Glomerular endothelial cell (primary cell): ENCODE results near the gene ETF1. TPM values are rescaled to one million over a fixed set of nuclear protein-coding genes. Genes with fewer than 3 reads are reported as not detected.

Experiments
- DNase-seq: peaks from one replicate; pipeline ENCODE4 v3.0.0-alpha.2; 2011; ENCODE audit warnings: low read depth, low spot score; ENCODE audit errors: extremely low read depth
- total RNA-seq: library from RNA; depleted of rRNA; stranded (reverse); fragments of >200 nt; gene quantifications from 2 replicates; pipeline ENCODE4 v1.2.3, GENCODE V29; 2015

ETF1 gene
- total RNA-seq, 1 donor from 2014 or later = 81.9 TPM

DNA sequence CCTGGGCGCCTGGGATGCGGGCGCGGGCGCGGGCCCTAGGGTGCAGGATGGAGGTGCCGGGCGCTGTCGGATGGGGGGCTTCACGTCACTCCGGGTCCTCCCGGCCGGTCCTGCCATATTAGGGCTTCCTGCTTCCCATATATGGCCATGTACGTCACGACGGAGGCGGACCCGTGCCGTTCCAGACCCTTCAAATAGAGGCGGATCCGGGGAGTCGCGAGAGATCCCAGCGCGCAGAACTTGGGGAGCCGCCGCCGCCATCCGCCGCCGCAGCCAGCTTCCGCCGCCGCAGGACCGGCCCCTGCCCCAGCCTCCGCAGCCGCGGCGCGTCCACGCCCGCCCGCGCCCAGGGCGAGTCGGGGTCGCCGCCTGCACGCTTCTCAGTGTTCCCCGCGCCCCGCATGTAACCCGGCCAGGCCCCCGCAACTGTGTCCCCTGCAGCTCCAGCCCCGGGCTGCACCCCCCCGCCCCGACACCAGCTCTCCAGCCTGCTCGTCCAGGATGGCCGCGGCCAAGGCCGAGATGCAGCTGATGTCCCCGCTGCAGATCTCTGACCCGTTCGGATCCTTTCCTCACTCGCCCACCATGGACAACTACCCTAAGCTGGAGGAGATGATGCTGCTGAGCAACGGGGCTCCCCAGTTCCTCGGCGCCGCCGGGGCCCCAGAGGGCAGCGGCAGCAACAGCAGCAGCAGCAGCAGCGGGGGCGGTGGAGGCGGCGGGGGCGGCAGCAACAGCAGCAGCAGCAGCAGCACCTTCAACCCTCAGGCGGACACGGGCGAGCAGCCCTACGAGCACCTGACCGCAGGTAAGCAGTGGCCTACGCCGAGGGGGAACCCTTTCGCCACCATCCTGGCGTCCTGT is 77.5 kb downstream of the ETF1 start, which contains the start of gene EGR1:
Gene EGR1 (plus strand): TSS at position 219 of the 864 bp plus-strand sequence. CDS start 283 bp downstream, at position 502.
- no peak for DNase-seq

GRCh38 chr5:138464388-138465260 is 78.4 kb downstream of the ETF1 start:
- peak; percentile 93 for DNase-seq

DNA sequence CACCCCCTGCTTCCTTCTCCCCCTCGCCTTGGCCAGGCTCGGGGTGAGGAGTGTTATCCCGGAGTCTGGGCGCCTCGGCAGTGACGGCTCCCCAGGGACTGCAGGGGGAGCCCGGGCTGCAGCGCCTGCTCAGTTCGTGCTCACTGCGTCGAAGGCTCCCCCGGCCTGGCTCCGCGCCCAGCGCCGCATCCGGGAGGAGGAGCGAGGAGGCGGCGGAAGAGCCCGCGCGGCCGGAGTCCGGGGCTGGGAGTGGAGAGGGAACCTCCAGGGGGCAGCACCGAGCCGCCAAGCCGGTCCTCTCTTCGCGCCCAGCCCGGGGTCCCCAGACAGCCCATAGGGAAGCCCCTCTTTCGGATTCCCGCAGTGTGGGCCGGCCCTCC is 79.0 kb downstream of the ETF1 start:
- no peak for DNase-seq

DNA sequence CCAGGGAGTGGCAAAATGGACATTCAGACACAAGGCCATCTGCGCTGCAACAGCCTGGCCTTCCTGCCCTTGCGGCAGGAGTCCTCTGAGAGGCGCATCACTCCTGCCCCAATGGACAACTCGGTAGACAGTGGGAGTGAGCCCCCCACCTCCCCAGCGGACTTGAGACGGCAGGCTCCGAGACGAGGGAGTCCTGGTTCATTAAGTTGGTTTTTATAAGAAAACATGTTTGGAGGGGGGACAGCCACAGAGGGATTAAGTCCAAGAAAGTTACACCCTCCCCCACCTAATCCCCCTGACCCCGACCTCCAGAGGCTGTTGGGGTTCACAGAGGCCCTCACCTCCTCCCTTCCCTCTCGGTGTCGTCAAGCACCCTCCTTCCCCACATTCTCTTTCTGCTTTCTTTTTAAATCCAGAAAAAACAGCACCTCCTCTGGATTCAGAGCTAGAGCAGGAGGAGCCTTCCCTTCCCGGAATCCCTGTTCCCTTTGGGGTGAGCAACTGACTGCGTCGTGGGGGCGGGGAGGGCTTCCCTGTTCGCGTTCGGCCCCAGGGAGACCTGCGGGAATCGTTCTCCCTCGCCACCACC is 79.5 kb downstream of the ETF1 start:
- DNase-seq = no peak

GRCh38 chr5:138461343-138462125 is 81.5 kb downstream of the ETF1 start:
- DNase-seq = no peak

GRCh38 chr5:138460032-138460693 is 82.9 kb downstream of the ETF1 start:
- no peak for DNase-seq

GRCh38 chr5:138459311-138459933 is 83.6 kb downstream of the ETF1 start:
- no peak for DNase-seq

DNA sequence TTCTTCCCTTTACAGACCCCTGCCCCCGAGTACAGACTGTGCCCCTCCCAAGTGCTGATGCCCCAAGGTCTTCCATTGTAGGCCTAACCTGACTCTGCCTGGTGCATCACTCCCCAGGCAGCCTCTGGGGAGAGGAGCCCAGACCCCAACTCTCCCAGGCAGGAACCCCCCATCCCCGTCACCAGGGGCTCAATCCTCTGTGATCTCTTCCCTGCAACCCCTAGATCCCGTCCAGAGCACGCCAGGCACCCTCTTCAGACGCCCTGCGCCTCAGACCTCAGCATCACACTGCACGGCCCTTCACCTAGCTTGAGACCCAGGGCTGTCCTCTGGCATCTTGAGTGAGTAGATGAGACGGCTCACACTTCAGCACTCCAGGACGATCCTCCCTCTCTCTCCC is 84.2 kb downstream of the ETF1 start:
- no peak for DNase-seq

- DNase-seq = no peak
Observed at GRCh38 chr5:138458384-138458783, 84.7 kb downstream of the ETF1 start.

- no peak for DNase-seq
Observed at GRCh38 chr5:138457531-138458275, 85.3 kb downstream of the ETF1 start.

Other genes starting within 250 kb of the ETF1 start
- 0.97 and 2.9 TPM in 2 replicates for gene CDC25C, start 211.4 kb downstream of the ETF1 start, total RNA-seq
- gene FAM53C, start 205.0 kb downstream of the ETF1 start, total RNA-seq = 26.4 and 30.7 TPM in 2 replicates
- 41.2 and 44.0 TPM in 2 replicates for gene KDM3B, start 190.6 kb downstream of the ETF1 start, total RNA-seq
- 7.6 and 13.5 TPM in 2 replicates for gene REEP2, start 104.2 kb downstream of the ETF1 start, total RNA-seq
- gene EGR1, start 77.8 kb downstream of the ETF1 start, total RNA-seq = 1.3 and 6.5 TPM in 2 replicates
- gene HSPA9, start 32.2 kb upstream of the ETF1 start, total RNA-seq = 197 and 203 TPM in 2 replicates
- gene CTNNA1, start 210.2 kb upstream of the ETF1 start, total RNA-seq = 386 and 444 TPM in 2 replicates